NK-92 treated with Interleukin-12 subunit alpha and Interleukin-12 subunit beta, amount 100 ng/mL, for 24 hours (cell line): ENCODE data around the gene PTPRN2.

Experiments used
- DNase-seq: peaks from one replicate; lab custom pipeline; 2025; lab: John Stamatoyannopoulos, UW

The PTPRN2 gene

GRCh38 chr7:157662110-157662791, 925.4 kb downstream of the PTPRN2 start:
- no peak for DNase-seq

- no peak for DNase-seq
Measured at GRCh38 chr7:157661611-157661975, 926.0 kb downstream of the PTPRN2 start.

GRCh38 chr7:157660971-157661610, 926.5 kb downstream of the PTPRN2 start:
- DNase-seq = no peak

GRCh38 chr7:157658851-157659412, 928.7 kb downstream of the PTPRN2 start:
- DNase-seq = no peak

- DNase-seq = no peak
Measured at GRCh38 chr7:157657741-157658740, 929.6 kb downstream of the PTPRN2 start.

- DNase-seq = no peak
Measured at GRCh38 chr7:157656195-157656769, 931.3 kb downstream of the PTPRN2 start.

- no peak for DNase-seq
Measured at GRCh38 chr7:157654350-157654749, 933.3 kb downstream of the PTPRN2 start.

GRCh38 chr7:157653827-157654207, 933.8 kb downstream of the PTPRN2 start:
- DNase-seq = no peak

- DNase-seq = no peak
Measured at GRCh38 chr7:157652954-157653826, 934.4 kb downstream of the PTPRN2 start.

GRCh38 chr7:157652161-157652953, 935.3 kb downstream of the PTPRN2 start:
- DNase-seq = no peak

- DNase-seq = no peak
Measured at GRCh38 chr7:157651366-157652160, 936.1 kb downstream of the PTPRN2 start.

GRCh38 chr7:157650801-157651200, 936.8 kb downstream of the PTPRN2 start:
- DNase-seq = no peak

GRCh38 chr7:157650131-157650631, 937.4 kb downstream of the PTPRN2 start:
- no peak for DNase-seq

- no peak for DNase-seq
Measured at GRCh38 chr7:157646551-157646950, 941.1 kb downstream of the PTPRN2 start.

GRCh38 chr7:157645539-157645938, 942.1 kb downstream of the PTPRN2 start:
- DNase-seq = no peak

- no peak for DNase-seq
Measured at GRCh38 chr7:157644946-157645345, 942.7 kb downstream of the PTPRN2 start.

- no peak for DNase-seq
Measured at GRCh38 chr7:157643525-157643970, 944.1 kb downstream of the PTPRN2 start.

GRCh38 chr7:157641866-157642265, 945.8 kb downstream of the PTPRN2 start:
- no peak for DNase-seq

GRCh38 chr7:157640144-157640543, 947.5 kb downstream of the PTPRN2 start:
- no peak for DNase-seq
